Fibroblast of the aortic adventitia (primary cell): ENCODE measurements around the gene TMEM176A. TPM values are rescaled to one million over a fixed set of nuclear protein-coding genes. Genes with fewer than 3 reads are reported as not detected.
"Not testable (repeated sequence)": the region's sequence is repeated elsewhere in the genome, so short reads cannot be mapped to it uniquely, and the experiment has no call there.

Experiments used
- DNase-seq: peaks from one replicate; pipeline ENCODE4 v3.0.0-alpha.2; 2010; ENCODE audit warnings: low read depth
- H3K4me3 ChIP-seq: 2 replicates; pipeline ENCODE4 v1.5.1; 2011; ENCODE audit warnings: low read depth, mild to moderate bottlenecking, control low read depth, low read length, moderate library complexity
- total RNA-seq: library from RNA; depleted of rRNA; stranded (reverse); fragments of >200 nt; gene quantifications from 2 replicates; pipeline ENCODE4 v1.2.3, GENCODE V29; 2012; ENCODE audit warnings: low replicate concordance
- TF ChIP-seq, protein P1 (sequence below): IDR thresholded peaks from 2 replicates; pipeline ENCODE4 v1.5.1; 2011; ENCODE audit warnings: mild to moderate bottlenecking, low read length, control low read depth, inconsistent platforms; ENCODE audit not compliant: insufficient read depth

Gene TMEM176A
- total RNA-seq, 1 donor = not detected

DNA sequence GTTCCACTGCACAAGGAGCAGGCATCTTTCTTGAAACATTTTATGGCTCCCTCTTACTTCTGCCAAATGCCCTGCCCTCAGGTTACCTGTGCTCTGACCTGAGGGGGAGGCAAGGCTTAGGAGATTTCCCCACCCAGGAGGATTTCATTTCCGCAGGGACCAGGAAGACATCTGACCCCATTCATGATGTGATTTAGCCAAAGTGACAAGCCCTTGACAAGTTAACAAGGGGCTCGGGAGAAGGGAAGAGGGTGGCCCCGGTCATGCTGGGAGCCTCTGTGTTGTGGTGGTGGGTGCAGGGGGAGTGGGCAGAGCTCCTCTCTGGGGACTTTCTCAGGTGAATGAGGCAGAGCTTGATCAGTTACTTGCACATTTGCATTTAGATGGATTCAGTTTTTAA lies 44.4 kb upstream of the TMEM176A start:
- TF ChIP-seq, protein P1, sequence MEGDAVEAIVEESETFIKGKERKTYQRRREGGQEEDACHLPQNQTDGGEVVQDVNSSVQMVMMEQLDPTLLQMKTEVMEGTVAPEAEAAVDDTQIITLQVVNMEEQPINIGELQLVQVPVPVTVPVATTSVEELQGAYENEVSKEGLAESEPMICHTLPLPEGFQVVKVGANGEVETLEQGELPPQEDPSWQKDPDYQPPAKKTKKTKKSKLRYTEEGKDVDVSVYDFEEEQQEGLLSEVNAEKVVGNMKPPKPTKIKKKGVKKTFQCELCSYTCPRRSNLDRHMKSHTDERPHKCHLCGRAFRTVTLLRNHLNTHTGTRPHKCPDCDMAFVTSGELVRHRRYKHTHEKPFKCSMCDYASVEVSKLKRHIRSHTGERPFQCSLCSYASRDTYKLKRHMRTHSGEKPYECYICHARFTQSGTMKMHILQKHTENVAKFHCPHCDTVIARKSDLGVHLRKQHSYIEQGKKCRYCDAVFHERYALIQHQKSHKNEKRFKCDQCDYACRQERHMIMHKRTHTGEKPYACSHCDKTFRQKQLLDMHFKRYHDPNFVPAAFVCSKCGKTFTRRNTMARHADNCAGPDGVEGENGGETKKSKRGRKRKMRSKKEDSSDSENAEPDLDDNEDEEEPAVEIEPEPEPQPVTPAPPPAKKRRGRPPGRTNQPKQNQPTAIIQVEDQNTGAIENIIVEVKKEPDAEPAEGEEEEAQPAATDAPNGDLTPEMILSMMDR = no peak
- DNase-seq = no peak
- no peak overlapping the region for H3K4me3 ChIP-seq

DNA sequence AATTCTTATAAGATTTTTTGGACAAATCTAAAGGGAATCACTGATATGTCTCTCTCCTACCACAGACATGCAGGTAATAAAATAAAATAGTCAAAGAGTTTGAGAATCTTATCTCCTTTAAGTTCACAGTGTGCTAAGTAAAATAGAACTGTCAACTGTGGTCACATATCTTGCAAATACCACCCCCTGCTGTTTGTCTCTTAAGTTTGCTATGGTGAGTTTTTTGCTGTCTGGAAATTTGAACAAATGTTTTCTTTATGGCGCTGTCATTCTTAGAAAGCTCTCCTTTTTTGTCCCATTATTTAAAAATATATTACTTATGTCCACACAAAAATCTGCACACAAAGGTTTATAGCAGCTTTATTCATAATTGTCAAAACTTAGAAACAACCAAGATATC lies 43.7 kb upstream of the TMEM176A start:
- TF ChIP-seq, protein P1 = no peak
- DNase-seq = no peak
- no peak overlapping the region for H3K4me3 ChIP-seq

DNA sequence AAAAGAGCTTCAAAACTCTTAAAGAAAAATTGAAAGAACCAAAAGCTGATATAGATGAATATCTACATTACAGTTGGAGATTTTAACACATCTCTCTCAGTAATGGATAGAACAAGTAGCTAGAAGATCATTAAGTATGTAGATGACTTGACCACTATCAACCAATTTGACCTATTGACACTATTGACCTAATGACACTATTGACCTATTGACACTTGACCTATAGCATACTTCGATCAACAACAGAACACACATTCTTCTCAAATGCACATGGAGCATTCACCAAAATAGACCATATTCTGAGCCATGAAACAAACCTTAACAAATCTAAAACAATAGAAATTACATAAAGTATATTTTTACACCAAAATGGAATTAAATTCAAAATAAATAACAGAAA lies 41.1 kb upstream of the TMEM176A start:
- no peak overlapping the region for H3K4me3 ChIP-seq
- DNase-seq = no peak
- TF ChIP-seq, protein P1 = no peak

DNA sequence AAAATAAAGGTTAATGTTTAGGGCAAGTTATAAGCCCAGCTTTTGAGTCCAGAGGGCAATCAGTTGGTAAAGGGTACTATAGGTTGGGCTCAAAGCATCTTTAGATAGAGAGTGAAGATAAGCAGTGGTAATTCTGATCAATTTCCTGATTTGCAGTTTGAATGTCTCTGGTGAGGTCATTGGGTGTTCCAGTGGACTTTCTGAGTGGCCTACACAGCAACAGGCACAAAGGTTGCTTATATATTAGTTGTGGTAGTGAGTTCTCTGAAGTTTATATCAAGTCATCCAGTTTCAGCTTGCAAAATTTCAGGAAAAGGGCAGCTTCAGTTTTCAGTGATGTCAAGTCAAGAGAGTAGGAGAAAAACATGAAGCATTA lies 34.2 kb upstream of the TMEM176A start:
- H3K4me3 ChIP-seq = no peak overlapping the region
- TF ChIP-seq, protein P1 = no peak
- no peak for DNase-seq

DNA sequence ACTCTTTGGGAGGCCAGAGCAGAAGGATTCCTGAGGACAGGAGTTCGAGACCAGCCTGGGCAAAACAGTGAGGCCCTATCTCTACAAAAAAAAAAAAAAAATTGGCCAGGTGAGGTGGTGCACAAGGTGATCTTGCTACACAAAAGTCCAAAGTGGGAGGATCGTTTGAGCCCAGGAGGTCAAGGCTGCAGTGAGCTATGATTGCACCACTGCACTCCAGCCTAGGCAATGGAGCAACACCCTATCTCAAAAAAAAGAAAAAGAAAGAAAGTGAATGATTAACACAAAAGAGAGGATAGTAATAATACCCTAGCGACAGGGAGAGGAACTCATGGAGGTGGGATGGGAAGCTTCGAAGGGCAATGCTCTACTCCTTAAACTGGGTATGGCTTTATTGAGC lies 30.8 kb upstream of the TMEM176A start:
- no peak for DNase-seq
- TF ChIP-seq, protein P1 = no peak
- H3K4me3 ChIP-seq = no peak overlapping the region

DNA sequence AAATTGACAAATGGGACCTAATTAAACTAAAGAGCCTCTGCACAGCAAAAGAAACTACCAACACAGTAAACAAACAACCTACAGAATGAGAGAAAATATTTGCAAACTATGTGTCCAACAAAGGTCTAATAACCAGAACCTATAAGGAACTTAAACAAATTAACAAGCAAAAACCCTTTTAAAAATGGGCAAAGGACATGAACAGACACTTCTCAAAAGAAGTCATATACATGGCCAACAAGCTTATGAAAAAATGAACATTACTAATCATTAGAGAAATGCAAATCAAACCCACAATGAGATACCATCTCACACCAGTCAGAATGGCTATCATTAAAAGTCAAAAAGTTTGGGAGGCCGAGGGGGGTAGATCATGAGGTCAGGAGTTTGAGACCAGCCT lies 26.4 kb upstream of the TMEM176A start:
- H3K4me3 ChIP-seq, DNase-seq: not testable (repeated sequence)

DNA sequence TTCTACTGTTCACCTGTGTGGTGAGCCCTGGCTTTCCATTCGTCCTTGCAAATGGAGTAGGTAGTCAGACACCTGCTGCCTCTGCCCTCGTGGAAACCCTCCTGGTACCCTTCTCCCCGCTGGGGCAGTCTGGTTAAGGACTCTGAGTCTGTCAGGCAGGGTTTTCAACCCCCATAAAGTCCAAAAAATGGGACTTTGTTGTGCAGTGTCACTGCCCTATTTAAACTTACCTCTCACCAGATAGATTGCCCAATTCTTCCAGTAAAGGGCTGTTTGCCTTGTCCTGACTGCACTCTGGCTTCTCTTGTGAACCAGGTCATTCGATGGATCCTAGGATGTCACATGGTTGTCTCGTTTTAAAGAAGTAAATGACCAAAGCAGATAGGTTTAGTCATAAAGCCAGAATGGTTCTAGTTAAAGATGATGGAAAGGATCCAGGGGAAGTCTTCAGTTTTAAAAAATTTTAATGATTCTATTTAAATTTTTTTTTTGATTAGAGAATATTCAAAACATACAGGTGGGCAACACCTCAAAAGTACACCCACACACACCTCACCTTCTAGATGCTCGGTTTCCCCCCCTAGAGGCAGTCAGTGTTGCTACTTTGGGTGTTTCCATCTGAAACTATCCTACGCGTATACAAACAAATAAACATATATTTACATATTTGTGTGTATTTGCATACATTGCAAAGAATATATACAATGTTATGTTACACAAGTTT lies 22.4 kb upstream of the TMEM176A start:
- no peak overlapping the region for H3K4me3 ChIP-seq
- DNase-seq = no peak
- TF ChIP-seq, protein P1 = no peak
